Right lobe of liver (tissue), 4 donors: ENCODE data around the gene PTPN4.

Experiments used
- POLR2A ChIP-seq: fragments of 450-650 bp; IDR thresholded peaks from one replicate; pipeline ENCODE4 v1.6.1; 2017; ENCODE audit warnings: antibody characterized with exemption, mild to moderate bottlenecking
- TF ChIP-seq, protein P1 (sequence below), 4 donors: fragments of 200-600 bp in 3 of 4; fragments of 450-650 bp in 1 of 4; IDR thresholded peaks; one replicate each; pipeline versions ENCODE4 v1.5.1 to v1.8.0; 2016 to 2022; ENCODE audit warnings: antibody characterized with exemption in 4 of 4, mild to moderate bottlenecking in 2 of 4
- donor health status: DM: no; HTN: no; CAD: no.
- donor health status: DM: no; HTN: no; CAD: no.
- donor health status: DM: no; HTN: yes; CAD: no.

DNA sequence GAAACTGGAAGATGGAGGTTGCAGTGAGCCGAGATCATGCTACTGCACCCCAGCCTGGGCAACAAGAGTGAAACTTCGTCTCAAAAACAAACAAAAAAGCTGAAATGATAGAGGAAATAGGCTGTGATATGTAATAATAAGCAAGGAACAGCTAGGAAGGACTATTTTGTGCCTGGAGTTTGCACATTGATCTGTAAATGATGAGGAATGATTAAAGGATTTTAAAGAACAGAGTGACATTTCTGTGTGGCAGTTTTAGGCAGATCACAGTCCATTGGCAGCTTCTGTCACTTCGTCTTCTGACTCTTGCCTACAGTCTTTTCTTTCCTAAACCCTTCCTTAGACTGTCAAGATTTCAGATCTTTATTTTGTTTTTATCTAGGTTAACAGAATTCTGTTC is 272.6 kb downstream of the PTPN4 start:
- TF ChIP-seq, protein P1, sequence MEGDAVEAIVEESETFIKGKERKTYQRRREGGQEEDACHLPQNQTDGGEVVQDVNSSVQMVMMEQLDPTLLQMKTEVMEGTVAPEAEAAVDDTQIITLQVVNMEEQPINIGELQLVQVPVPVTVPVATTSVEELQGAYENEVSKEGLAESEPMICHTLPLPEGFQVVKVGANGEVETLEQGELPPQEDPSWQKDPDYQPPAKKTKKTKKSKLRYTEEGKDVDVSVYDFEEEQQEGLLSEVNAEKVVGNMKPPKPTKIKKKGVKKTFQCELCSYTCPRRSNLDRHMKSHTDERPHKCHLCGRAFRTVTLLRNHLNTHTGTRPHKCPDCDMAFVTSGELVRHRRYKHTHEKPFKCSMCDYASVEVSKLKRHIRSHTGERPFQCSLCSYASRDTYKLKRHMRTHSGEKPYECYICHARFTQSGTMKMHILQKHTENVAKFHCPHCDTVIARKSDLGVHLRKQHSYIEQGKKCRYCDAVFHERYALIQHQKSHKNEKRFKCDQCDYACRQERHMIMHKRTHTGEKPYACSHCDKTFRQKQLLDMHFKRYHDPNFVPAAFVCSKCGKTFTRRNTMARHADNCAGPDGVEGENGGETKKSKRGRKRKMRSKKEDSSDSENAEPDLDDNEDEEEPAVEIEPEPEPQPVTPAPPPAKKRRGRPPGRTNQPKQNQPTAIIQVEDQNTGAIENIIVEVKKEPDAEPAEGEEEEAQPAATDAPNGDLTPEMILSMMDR (IDR thresholded peaks at IDR 0.05), result no peak
- TF ChIP-seq POLR2A, result no peak
